GM21447 (cell line): ENCODE data around the gene SOWAHB.

Source experiments
- ATAC-seq: cut with Tn5 transposase; IDR thresholded peaks from one replicate; pipeline ENCODE4 v1.9.1; 2021; ENCODE audit not compliant: unreplicated experiment

Gene SOWAHB, protein sequence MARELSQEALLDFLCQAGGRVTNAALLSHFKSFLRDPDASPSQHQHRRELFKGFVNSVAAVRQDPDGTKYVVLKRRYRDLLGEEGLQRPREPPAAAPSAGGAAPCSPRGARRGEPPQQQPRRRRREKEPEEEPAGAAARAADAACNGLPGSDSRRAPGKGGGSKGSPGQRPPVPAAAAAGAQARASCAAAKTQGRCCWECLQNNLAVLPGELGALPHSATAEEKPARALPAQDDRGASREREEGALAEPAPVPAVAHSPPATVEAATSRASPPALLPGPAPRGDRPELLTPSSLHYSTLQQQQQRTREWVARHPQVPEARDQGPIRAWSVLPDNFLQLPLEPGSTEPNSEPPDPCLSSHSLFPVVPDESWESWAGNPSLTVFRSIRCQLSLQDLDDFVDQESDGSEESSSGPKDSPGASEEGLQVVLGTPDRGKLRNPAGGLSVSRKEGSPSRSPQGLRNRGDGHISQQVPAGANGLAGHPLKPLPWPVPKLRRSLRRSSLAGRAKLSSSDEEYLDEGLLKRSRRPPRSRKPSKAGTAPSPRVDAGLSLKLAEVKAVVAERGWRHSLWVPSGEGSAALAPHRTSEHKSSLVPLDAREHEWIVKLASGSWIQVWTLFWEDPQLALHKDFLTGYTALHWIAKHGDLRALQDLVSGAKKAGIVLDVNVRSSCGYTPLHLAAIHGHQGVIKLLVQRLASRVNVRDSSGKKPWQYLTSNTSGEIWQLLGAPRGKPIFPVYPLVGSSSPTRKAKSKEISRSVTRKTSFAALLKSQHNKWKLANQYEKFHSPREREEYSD

DNA sequence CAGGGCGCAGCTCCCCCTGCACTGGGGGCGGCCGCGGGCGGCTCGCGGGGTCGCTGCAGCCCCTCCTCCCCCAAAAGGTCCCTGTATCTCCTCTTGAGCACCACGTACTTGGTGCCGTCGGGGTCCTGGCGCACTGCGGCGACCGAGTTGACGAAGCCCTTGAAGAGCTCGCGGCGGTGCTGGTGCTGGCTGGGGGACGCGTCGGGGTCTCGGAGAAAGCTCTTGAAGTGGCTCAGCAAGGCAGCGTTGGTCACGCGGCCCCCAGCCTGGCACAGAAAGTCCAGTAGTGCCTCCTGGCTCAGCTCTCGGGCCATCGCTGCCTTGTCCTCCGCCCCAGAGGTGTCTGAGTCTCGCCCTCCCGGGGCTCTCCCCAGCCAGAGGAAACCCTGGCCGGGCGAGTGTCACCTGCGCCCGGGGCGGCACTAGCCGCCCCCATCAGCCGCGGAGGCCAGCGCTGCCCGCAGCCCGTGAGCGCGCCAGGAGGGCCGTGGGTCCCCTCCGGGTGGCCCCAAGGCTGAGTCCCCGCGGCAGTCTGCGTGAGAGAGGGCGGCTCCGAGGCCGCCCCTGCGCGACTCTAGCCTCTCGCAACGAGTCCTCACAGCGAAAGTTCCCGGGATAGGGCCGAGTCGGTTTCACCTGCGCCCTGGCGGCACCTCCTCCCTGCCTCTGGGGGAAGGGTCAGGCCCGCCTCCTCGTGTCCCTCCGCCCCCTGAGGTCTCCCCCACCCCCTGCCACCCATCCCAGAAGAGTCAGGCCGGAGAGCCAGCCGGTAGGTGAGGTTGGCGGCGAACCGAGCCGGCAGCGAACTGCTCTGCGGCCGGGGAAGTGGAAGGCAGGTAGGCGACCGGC is at the start of gene SOWAHB:
TSS of gene SOWAHB (minus strand) at position 609 of the 849 bp plus-strand sequence. CDS start at position 314, 295 bp downstream.
- no peak for ATAC-seq

DNA sequence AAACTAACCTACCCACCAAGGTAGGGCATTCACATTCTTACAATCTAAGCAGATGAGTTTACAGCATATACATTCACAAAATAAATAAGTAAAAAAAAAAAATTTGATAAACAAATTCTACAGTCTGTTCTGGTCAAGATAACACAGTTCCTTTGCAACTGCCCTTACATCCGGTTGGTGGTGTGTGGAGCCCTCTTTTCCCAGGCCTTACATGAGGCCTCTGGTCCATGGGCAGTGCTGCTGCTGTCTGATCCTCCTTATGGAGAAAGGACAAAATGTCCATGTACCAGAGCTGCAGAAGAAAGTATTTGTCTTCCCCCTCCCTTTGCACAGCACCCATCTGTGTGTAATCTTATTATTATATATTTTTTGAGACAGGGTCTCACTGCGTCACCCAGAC is 49.4 kb upstream of the SOWAHB start:
- ATAC-seq, result no peak

DNA sequence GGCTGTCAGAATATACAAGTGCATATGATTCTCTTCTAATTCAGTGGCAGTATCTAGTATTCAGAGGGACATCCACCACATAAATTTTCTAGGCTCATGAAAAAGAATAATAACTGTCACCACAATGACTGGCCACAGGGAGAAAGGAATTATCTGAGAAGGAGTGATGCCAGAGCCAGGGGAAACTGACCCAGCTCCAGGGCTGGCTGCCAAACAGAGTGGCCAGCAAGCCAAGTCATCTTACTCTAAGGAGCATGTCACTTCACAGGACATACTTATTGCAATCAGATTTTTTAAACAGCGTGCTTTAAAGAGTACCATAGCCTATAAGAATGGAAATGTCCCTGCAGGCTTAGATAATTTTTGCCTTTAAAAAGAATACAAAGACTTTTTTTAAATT is 45.8 kb upstream of the SOWAHB start:
- ATAC-seq, result no peak

DNA sequence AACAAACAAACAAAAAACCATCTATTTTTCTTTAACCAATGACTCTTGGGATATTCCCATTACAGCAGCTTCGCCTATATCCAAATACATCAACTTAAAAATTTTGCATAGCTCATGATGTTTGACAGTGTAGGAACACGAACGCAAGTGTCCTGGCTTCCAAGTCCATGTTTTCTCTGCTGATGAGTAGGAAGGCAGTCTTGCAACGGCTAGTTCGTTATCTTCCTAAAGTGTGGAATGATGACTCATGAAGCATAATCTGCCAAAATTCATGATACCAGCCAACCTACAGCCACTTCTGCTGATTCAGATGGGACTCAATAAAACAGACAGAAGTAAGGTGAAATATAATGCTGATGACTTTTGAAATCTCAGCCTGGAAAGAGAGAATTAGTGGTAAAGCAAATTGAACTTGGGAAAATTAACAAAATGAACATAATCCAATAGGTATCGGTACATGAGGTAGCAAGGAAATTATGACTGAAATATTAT is 45.2 kb upstream of the SOWAHB start:
- no peak for ATAC-seq

DNA sequence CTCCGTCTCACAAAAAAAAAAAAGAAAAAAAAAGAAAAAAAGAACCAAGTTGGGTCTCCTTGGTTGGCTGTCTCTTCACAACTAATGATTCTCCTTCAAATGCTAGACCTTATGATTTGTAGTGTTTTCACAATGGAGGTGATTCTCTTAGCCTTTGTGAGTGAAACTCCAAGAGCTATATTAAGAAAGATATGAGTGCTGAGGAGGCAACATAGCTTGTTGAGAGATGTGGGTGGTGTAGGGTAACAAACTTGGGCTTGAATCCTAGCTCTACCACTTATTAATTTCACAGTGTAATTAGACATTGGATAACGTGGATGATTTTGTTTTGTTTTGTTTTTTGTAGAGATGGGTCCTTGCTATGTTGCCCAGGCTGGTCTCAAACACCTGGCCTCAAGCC is 41.2 kb upstream of the SOWAHB start:
- ATAC-seq, result no peak

DNA sequence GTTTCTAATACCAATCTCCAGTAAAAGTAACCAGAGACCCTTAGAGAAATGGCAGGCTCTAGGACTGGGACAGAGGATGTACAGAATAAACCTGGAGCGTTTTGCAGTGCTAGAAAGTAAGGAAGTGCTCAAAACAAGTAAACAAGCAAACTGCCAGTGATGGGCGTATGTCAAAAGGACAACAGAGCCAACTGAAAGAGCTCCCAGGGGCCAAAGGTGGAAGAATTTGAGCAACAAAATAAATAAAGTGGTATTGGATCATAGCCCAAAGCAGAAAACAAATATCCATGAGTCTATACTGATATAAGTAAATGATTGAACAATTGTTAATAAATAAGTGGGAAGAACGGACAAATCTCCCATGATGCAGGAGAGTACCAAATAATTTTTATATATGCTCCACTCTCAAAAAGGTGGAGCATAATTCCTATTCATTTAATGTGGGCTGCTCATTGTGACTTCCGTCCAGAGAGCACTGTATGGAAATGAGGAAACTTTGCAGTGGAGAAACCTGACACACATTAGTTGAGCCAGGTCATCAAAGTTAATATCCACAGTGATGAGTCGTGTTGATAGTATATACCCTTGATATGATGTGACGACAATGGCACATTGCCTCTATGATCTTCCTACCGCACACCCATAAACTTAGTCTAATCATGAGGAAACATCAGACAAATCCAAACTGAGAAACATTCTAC is 33.8 kb upstream of the SOWAHB start:
- no peak for ATAC-seq

DNA sequence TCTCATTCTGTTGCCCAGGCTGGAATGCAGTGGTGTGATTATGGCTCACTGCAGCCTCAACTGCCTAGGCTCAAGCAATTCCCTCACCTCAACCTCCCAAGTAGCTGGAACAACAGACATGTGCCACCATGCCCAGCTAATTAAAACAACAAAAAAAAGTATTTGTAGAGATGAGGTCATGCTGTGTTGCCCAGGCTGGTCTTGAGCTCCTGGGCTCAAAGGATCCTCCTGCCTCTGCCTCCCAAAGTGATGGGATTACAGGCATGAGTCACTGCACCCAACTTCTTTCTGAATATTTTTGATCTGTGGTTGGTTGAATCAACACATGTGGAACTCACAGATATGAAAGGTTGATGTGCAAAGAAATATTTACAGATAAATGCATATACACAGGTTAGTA is 33.1 kb upstream of the SOWAHB start:
- ATAC-seq, result no peak

DNA sequence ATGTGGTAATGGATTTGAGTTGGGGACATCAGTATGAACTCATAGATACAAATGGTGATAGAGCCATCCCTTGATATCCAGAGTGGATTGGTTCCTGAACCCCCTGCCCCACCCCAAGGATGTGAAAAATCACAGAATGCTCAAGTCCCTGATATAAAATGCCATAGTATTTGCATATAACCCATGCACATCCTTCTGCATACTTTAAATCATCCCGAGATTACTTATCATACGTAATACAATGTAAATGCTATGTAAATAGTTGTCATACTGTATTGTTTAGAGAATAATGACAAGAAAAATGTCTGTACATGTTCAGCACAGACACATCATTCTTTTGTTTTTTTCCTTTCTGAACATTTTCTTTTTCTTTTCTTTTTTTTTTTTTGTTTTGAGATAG is 32.7 kb upstream of the SOWAHB start:
- no peak for ATAC-seq

DNA sequence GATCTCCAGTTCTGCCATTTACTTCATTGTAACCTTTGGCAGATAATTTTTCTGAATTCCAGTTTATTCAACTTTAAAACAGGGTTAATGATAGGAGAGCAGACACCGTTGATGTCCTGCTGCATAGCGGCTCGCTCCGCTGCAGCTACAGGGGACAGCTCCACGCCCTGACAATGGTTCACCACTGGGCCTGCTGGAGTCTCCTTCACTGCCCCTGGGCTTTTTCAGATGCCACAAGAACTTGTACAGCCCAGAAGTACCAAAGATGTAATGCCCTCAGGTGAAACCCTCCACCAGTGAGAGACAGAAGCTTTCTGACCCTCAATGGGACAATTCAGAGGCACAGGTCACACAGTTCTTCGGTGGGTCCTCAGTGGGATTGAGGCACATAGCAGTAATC is 28.9 kb upstream of the SOWAHB start:
- ATAC-seq, result no peak

DNA sequence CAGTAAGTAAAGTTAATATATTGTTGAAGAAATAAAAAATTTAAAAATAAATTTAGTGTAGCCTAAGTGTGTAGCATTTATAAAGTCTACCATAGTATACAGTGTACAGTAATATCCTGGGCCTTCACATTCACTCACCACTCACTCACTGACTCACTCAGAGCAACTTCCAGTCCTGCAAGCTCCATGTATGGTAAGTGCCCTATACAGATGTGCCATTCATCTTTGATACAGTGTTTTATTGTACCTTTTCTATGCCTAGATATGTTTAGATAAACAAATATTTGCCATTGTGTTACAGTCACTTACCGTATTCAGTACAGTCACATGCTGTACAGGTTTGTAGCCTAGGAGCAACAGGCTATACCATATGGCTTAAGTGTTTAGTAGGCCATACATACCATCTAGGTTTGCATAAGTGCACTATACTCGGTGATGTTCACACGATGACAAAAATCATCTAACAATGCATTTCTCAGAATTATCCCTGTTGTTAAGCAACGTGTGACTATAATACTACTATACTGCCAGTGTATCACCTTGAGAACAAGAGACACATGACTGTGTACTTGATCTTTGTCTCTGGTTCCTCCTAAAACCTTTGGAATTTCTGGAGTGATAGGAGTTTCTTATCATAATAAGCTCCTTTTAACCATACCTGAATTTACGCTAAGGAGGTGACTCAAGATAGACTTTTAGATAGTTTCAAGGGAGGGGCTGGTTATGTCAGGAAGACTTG is 25.8 kb upstream of the SOWAHB start:
- no peak for ATAC-seq

DNA sequence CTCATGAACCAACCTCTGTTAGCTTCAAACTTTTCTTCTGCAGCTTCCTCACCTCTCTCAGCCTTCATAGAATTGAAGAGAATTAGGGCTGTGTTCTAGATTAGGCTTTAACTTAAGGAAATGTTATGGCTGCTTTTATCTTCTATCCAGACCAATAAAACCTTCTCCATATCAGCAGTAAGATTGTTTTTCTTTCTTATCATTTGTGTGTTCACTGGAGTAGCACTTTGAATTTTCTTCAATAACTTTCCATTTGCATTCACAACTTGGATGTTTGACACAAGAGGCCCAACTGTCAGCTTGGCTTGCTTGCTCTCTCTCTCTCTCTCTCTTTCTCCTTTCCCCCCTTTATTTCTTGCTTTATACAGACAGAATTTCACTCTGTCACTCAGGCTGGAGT is 22.8 kb upstream of the SOWAHB start:
- no peak for ATAC-seq

DNA sequence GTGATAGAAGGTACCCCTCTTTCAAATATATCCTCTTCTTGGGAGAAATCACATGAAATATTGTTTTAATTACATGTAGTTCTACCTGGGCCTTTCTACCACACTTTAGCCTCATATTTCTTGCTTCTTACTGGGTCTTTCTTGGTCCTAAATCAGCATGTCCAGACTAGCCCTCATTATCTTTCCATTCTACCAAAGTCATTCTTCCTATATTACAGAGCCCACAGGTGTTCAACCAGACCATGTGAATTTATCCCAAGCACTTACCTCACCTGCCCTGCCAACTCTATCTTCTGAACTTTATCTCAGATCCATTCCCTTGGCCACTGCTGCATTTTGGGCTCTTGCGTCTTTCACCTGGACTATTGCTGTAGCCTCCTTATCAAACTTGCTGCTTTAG is 11.8 kb upstream of the SOWAHB start:
- no peak for ATAC-seq

DNA sequence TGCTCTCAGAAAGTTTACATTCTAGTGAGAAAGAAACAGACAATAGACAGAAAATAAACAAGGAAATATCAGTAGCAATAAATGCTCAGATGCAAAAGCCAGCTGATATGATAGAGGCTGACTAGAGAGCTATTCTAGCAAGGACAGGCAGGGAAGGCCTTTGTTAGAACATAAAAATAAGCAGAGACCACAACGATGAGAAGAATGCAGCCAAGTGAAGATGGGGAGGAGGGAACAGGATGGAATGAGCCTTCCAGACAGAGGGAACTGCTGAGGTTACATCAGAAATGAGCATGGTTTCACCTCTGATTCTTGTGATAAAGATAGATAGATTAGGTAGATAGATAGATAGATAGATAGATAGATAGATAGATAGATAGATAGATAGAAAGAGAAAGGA is 7.6 kb upstream of the SOWAHB start:
- no peak for ATAC-seq

DNA sequence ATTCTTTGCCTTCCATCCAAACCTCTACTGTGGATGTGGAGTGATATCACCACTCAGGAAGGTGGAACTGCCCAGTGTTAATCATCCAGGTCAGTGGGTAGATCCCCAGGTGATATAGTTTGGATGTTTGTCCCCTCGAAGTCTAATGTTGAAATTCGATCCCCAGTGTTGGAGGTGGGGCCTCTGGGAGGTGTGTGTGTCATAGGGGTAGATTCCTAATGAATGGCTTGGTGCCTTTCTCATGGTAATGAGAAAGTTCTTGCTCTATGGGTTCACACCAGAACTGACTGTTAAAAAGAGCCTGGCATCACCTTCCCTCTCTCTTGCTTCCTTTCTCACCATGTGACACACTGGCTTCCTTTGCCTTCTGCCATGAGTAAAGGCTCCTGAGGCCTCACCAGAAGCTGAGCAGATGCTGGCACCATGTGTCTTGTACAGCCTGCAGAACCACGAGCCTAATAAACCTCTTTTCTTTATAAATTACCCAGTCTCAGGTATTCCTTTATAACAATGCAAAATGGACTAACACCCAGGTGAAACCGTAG is 6.8 kb upstream of the SOWAHB start:
- ATAC-seq, result no peak

DNA sequence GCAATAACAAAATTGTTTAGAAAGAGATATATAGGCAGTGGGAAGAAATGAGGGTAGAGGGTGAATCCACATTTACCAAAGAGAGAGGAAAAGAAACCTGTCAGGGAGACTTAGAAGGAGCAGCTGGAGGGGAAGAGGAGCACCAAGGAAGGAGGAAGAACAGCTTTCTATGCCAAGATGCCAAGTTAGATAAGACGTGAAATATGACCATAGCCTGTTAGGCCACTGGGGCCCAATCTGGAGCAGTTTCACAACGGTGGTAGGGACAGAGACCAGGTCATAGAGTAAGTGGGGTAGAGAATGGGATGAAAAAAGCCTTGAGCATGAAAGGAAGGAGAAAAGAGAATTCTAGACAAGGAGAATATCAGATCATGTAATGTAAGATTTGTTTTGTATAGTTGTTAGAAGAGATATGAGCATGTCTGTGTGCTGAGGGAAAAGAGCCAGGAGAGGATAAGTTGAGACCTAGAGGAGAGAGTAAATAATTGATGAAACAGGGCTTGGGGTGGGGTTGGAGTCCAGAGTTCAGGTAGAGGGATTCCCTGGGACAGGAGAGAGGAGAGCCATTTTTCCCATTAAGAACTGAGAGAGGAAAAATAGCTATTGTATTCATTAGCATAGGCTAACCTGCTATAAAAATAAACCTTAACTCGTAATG is 4.4 kb upstream of the SOWAHB start:
- ATAC-seq, result no peak

DNA sequence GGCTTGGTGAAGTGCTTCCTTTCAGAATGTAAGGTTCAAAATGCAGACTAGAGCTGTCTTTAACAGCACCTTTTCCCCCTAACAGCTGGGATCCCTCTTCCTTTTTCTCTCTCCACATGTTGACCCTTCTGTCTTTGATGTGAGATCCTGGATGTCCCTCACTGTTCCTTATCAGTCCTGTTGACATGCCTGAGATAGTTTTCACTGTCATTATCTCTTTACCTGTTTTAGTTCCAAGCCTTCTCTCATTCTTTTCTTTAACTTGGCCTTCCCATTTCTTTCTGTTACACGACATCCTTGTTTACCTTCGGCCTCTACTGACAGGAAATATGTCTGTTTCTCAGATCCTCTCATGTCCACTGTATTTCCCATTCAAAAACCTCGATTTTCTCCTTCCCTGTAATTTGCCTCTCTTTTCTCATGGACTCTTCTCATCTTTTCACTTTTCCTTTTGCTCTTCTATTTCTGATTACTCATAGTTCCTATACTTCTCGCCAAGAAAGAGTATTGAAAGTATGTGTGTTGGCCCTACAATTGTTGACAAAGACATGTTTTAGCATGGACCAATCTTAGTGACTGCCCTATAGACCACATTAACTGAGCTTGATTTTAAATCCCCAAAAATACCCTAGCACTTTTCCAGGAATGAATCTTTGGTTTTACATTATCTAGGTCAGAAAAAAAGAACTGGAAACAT is 1.2 kb upstream of the SOWAHB start:
- ATAC-seq, result no peak

DNA sequence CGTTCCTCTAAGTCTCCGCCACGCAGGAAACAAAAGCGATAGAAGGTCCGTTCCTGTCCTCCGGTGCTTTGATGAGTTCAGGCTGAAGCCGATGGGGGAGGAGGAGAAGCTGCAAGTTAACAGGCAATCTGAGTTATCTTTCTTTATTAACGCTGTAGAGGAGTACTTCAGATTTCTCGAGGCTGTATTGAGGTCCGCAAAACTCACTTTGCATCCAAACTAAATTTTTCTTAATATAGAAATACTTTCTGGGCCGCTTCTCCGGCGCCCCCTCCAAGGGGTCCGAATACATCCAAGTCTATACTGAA is 395 bp upstream of the SOWAHB start:
- ATAC-seq, result no peak

DNA sequence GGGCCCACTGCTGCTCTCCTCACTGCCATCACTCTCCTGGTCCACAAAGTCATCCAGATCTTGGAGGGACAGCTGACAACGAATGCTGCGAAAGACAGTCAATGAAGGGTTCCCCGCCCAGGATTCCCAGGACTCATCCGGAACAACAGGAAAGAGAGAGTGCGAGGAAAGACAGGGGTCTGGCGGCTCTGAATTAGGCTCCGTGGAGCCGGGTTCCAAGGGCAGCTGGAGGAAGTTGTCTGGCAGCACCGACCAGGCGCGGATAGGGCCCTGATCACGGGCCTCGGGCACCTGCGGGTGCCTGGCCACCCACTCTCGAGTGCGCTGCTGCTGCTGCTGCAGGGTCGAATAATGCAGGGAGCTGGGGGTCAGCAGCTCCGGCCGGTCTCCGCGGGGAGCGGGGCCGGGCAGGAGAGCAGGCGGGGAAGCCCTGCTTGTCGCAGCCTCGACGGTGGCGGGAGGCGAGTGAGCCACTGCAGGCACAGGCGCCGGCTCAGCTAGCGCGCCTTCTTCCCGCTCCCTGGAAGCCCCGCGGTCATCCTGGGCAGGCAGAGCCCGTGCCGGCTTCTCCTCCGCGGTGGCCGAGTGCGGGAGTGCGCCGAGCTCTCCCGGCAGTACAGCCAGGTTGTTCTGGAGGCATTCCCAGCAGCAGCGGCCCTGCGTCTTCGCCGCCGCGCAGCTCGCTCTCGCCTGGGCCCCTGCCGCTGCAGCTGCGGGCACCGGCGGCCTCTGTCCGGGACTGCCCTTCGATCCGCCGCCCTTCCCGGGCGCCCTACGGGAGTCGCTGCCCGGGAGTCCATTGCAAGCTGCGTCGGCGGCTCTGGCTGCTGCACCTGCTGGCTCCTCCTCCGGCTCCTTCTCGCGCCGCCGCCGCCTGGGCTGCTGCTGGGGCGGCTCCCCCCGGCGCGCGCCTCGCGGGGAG is 1.1 kb downstream of the SOWAHB start:
- no peak for ATAC-seq
